Brain microvascular endothelial cell (primary cell): ENCODE measurements around the gene DPPA4.

Source experiments
- DNase-seq: peaks from one replicate; pipeline ENCODE4 v3.0.0-alpha.2; 2020
- H3K27ac ChIP-seq: fragments of 250-450 bp; sonication (Bioruptor Pico); 2 replicates; pipeline ENCODE4 v1.5.1; 2020; ENCODE audit warnings: mild to moderate bottlenecking, moderate library complexity
- H3K27me3 ChIP-seq: fragments of 250-450 bp; sonication (Bioruptor Pico); replicated peaks from 2 replicates; pipeline ENCODE4 v1.5.1; 2020; ENCODE audit warnings: mild to moderate bottlenecking
- H3K36me3 ChIP-seq: fragments of 250-450 bp; sonication (Bioruptor Pico); replicated peaks from 2 replicates; pipeline ENCODE4 v1.5.1; 2020; ENCODE audit warnings: mild to moderate bottlenecking
- H3K4me3 ChIP-seq: 2 replicates; pipeline ENCODE4 v1.5.1; 2011; ENCODE audit warnings: low read depth, mild to moderate bottlenecking, control low read depth, low read length, moderate library complexity
- in situ Hi-C: cut with HindIII; loops from 2 replicates; pipeline ENCODE4 v1.10.0; 2017; ENCODE audit warnings: low sequenced_read_pairs, low pct_ligation_motif_present
- TF ChIP-seq, protein P1 (sequence below): IDR thresholded peaks from 2 replicates; pipeline ENCODE4 v1.5.1; 2011; ENCODE audit warnings: low read depth, mild to moderate bottlenecking, moderate library complexity, low read length, control low read depth, inconsistent platforms; ENCODE audit errors: missing control alignments

The DPPA4 gene

DNA sequence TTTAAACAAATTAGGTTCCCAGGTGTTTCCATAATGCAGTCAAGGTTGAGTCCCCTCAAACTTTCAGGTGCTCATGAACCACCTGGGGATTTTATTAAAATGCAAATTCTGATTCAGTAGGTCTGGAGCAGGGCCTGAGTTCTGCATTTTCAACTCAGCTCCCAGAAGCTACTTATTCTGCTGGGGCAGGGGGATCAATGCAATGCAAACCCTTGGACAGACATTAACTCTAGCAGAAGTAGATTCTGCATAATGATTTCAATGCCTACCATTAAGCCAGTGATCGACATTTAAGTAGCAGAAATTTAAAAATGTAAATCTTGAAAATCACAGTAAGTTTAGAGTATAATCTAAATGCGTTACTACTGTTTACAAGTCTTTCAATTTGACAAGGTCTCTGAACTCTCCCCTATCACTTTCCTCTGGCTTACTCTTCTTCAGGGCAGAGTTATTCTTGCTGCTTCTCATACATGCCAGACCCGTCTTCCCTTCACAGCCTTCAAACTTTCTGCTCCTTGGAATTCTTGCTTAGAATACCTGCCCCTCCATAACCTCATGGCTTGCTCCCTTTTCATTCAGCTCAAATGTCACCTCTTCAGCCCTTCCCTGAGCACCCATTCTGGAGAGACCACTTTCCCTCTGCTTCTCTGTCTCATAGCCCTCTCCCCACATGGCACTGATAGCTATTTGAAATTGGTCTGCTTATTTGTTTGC lies 19.3 kb upstream of the DPPA4 start:
- Histone ChIP-seq H3K27me3 (no peaks in the 10 kb centered on the region), H3K27ac (no peak overlapping the region), H3K36me3 (no peaks in the 10 kb centered on the region), H3K4me3 (no peak overlapping the region)
- DNase-seq, result no peak
- TF ChIP-seq, protein P1, sequence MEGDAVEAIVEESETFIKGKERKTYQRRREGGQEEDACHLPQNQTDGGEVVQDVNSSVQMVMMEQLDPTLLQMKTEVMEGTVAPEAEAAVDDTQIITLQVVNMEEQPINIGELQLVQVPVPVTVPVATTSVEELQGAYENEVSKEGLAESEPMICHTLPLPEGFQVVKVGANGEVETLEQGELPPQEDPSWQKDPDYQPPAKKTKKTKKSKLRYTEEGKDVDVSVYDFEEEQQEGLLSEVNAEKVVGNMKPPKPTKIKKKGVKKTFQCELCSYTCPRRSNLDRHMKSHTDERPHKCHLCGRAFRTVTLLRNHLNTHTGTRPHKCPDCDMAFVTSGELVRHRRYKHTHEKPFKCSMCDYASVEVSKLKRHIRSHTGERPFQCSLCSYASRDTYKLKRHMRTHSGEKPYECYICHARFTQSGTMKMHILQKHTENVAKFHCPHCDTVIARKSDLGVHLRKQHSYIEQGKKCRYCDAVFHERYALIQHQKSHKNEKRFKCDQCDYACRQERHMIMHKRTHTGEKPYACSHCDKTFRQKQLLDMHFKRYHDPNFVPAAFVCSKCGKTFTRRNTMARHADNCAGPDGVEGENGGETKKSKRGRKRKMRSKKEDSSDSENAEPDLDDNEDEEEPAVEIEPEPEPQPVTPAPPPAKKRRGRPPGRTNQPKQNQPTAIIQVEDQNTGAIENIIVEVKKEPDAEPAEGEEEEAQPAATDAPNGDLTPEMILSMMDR, result no peak
- in situ Hi-C loops, result no loop called here

DNA sequence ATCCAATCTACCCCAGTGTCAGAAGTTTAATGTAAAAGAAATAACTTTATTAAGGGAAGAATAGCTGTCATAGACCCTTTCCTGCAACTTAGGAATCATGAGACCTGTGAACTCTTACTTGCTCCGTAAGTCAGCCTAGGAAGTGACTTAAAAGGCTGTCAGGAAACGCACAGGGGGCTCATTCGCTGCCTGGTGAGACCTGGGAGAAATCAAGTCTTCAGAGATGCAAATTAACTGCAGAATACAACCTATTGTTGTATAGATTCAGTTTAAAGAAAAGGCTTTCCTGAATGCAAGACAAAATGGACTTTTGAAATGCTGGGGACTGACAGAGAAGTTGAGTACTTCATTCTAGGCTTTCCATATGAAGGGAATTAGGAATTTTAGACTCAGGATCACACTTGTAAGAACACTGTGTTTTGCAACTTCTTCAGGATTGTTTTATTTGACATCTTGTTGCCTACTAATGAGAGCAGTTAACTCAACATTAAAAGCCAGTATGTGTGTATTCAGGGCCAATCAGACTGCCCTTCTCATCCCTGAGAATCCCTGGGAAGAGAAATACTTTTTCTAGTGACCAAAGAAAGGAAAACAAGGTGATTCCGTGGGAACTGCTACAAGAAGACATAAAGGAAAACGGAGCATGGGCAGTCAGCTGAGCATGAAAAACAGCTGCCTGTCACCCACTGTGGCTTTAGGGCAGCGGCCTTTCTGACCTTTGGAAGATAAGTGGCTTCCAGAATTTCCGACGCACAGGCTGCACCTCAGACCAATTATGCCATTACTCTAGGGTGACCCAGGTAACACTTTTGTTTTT lies 18.5 kb upstream of the DPPA4 start:
- in situ Hi-C loops, result no loop called here
- no peak for DNase-seq
- TF ChIP-seq, protein P1, result no peak
- H3K4me3 ChIP-seq, result no peak overlapping the region
- H3K36me3 ChIP-seq, result no peaks in the 10 kb centered on the region
- no peaks in the 10 kb centered on the region for H3K27me3 ChIP-seq
- H3K27ac ChIP-seq, result no peak overlapping the region

DNA sequence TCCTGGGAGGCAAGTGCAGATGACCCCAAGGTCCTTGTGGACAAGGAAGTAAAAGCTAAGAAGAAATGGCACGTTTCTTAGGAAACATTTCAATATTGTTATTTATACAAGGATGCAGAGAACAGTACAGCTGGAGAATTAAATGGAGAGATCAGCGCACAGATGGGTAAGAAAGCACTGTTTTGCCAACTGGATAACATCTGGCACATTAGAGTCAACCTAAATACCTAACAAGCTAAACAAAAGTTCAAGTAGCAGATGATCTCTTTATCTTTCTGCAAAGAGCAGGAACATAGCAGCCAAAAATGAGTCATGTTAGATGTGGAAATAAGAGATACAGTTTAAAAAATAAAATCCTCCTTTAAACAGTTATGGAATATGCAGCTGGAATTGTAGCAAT lies 15.7 kb upstream of the DPPA4 start:
- in situ Hi-C loops, result no loop called here
- Histone ChIP-seq H3K4me3 (no peak overlapping the region), H3K27ac (no peak overlapping the region), H3K36me3 (no peaks in the 10 kb centered on the region), H3K27me3 (no peaks in the 10 kb centered on the region)
- DNase-seq, result no peak
- TF ChIP-seq, protein P1, result no peak

DNA sequence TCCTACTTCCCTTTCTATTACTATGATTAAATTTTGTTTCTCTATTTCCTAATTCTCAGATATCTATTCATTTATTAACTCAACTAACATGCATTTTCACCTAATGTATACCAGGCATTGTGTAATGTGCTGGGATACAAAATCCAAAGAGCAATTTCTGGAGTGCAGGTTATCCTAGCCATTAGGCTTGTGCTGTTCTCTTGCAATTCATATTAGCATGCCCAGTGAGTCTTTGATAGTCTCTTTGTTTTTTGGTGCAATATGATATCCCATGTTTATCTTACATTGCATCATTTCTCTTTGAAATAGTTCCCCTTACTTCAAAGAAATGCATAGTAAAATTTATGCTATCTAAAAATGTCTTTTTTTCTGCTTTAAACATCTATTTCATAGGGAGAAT lies 13.9 kb upstream of the DPPA4 start:
- in situ Hi-C loops, result no loop called here
- Histone ChIP-seq H3K27ac (no peak overlapping the region), H3K36me3 (no peaks in the 10 kb centered on the region), H3K27me3 (no peaks in the 10 kb centered on the region), H3K4me3 (no peak overlapping the region)
- DNase-seq, result no peak
- TF ChIP-seq, protein P1, result no peak

DNA sequence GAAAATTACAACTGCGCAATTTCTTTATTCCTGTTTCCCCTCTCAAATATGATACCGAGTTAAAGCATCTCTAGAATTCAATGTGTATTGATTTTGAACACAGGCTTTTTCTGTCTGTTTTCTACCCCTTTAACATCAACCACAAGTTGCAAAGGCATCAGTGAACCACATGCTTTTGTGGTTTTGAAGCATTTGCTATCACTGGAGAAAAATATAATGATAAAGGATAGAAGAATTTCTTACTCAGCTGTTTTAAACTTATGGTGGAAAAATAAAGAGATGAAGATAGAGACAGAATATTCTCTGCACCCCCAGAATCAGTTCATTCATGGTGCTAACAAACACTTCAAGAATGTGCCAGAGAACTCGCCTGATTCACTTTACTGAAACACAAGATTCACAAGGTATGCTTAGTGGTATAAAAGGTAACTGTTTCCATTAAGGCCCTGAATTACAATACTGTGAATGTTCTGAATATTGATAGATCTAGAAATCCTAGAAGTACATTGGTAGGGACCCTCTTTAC lies 9.5 kb upstream of the DPPA4 start:
- in situ Hi-C loops, result no loop called here
- TF ChIP-seq, protein P1, result no peak

More for the DNA sequence above, 9.5 kb upstream of the DPPA4 start:
- Histone ChIP-seq H3K27ac (no peak overlapping the region), H3K36me3 (no peaks in the 10 kb centered on the region), H3K4me3 (no peak overlapping the region), H3K27me3 (no peaks in the 10 kb centered on the region)
- peak; percentile 25 for DNase-seq
